GM19240 (cell line): Measurements from ENCODE around the gene LIF.

Experiments used
- DNase-seq: peaks from one replicate; pipeline ENCODE4 v3.0.0; 2011; ENCODE audit warnings: low spot score; ENCODE audit not compliant: insufficient read length

LIF gene

DNA sequence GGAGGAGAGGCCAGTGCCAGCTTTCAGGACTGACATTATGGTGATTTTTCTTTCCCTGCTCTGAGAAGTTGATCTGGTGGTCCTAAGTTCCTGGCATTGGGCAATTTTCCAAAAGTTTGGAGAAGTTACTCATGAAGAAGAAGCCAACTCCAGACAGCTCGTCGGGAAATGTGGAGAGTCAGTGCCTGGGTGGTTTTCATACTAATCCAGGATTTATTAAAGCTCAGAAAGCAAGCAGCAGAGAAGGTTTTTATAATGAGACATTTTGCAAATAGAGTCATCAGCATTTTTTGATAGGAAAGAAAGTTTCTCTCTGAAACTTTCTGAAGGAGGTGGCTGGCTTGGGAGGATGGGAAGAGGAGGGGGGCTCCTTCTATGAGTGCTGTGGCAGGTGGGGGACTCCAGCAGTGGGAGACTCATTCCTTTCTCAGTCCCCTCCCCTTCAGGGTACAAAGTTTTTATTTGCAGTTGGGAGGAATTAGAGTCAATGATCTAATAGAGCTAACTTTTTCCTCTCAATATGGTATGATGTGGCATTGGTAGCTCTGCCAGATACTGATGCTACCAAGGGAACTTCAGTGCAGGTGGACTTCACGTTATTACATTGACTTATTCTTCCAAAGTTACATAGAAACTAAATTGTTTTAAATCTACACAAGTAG lies 55.4 kb downstream of the LIF start:
- no peak for DNase-seq

DNA sequence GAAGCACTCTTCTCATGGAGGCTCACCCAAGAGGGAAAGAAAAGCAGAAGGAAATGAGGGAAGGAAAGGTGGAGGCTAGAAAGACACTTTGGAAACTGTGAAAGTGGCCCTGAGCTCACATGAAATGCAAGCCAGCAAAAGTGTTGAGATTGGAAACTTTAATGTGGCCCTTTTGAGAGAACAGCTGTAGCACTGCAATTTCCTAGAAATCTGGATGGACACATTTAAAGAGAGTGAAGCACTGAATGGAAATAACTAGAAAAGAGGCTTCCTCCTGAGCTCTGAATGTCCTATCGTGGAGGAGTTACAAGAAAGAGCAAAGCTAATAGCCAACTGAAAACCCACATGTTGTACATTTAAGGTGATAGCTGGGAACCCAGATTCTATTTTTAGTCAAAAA lies 56.0 kb downstream of the LIF start:
- DNase-seq = no peak
